NCI-H187 (cell line): ENCODE results near the gene EDARADD.
"Not testable (repeated sequence)": the region's sequence is repeated elsewhere in the genome, so short reads cannot be mapped to it uniquely, and the experiment has no call there.

Source experiments
- DNase-seq, 2 experiments: peaks; one replicate each; lab custom pipeline; 2025; lab: John Stamatoyannopoulos, UW

The EDARADD gene

GRCh38 chr1:236393681-236394481 is at the start of gene EDARADD:
Gene EDARADD (plus strand): TSS chr1:236394286. CDS start chr1:236394445, 159 bp downstream.
- no peak for DNase-seq

DNA sequence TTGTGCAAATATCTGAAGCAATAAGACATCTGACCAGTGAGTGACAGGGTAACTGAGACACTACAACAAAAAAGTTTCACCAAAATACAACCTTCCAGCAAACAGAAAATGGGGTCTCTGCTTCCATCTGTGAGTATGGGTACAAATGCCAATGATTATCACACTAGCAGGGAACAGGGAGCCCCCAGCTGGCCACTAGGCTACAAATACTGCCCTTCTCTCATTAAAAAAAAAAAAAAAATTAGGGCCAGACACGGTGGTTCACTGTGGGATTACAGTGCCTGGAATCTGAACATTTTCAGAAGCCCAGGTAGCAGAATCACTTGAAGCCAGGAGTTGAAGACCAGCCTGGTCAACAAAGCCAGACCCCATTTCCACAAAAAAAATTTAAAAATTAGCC is 48.4 kb upstream of the EDARADD start:
- no peak for DNase-seq

DNA sequence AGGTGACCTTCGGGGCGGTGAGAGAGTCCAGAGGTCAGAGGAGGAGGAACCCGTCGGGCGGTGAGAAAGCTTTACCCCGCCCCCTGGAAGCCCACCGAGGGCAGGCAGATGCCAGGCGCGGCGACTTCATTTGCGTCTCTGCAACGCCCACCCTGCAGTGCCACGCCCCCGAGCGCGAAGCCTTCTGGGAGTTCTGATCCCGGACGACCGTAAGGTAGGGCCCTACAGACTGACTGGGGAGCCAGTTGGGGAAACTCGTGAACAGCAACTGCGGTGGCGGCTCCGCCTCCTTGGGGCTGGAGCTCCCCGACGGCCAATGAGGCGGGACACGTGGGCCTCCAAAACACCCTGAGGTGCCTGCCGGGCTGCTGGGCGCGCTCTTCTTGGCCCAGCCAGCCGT is 46.0 kb upstream of the EDARADD start:
- no peak for DNase-seq

DNA sequence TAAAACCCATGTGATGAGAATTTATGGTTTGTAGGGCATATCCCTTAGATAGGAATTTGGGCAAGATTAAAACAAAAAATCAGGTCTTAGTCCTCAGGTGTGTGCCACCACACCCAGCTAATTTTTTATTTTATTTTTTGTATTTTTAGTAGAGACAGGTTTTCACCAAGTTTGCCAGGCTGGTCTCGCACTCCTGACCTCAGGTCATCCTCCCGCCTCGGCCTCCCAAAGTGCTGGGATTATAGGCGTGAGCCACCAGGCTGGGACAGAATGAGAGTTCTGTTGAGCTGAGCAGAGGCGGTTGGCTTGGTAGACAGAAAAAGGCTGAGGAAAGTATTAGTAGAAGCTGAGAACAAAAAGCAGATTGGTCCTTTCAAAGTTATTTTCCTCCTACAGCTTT is 43.8 kb upstream of the EDARADD start:
- no peak for DNase-seq

DNA sequence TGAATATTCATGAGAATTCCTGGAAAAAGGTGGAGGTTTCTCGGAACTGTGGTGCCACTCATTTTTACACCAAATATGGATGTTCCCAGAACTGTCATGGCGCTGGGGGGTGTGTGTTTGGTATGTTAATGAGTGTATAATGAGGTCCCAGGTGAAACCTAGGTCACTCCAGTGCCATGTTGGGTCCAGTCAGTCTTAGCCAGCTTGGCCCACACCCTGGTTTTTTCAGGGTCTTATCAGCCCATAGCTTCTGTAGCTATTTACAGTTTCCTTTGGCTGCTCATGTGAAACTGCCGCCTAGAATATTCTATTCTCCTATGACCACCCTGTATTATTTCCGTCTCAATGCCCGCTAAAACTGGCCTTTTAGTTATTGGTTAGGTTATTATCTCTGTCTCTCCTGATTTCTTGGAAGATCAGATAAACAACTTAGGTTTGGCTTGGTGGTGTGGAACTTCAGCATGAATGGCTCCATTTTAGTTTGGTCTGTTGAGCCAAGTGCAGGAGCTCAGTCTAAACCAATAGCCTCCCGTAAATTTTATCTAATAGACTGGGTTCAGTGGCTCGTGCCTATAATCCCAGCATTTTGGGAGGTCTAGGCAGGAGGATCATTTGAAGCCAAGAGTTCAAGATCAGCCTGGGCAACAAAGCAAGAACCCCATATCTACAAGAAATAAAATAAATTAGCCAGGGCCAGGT is 42.1 kb upstream of the EDARADD start:
- DNase-seq: no peak

DNA sequence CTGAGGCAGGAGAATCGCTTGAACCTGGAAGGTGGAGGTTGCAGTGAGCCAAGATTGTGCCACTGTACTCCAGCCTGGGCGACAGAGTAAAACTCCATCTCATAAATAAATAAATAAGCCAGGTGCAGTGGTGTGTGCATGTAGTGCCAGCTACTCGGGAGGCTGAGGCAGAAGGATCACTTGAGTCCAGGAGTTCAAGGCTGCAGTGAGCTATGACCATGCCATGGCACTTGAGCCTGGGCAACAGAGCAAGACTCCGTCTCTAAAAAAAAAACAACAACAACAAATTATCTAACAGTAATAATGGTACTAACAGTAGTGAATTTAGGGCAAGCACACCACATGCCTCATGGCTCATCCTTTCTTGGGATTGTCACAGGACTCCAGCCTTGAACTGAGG is 41.3 kb upstream of the EDARADD start:
- DNase-seq: not testable (repeated sequence)

DNA sequence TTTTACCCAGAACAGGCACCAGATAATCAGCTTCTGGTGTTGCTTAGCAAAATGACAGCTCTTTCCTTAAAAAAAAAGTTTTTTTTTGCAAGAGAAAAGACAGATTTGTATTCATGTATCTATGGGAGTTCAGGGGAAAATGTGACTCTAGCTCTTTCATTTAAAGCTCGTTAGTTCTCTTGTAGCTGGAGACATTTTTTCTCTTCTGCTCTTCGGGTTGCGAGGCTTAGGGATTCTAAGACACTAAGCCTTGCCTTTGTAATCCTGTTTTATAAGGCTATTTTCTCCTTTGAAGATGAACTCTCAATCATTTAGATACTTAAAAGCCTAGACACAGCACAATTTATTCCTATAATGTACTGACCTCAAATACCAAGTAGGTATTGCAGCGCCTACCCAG is 40.3 kb upstream of the EDARADD start:
- DNase-seq: no peak

GRCh38 chr1:236354330-236355147 is 39.5 kb upstream of the EDARADD start:
- no peak for DNase-seq

GRCh38 chr1:236356141-236356540 is 37.9 kb upstream of the EDARADD start:
- no peak for DNase-seq

DNA sequence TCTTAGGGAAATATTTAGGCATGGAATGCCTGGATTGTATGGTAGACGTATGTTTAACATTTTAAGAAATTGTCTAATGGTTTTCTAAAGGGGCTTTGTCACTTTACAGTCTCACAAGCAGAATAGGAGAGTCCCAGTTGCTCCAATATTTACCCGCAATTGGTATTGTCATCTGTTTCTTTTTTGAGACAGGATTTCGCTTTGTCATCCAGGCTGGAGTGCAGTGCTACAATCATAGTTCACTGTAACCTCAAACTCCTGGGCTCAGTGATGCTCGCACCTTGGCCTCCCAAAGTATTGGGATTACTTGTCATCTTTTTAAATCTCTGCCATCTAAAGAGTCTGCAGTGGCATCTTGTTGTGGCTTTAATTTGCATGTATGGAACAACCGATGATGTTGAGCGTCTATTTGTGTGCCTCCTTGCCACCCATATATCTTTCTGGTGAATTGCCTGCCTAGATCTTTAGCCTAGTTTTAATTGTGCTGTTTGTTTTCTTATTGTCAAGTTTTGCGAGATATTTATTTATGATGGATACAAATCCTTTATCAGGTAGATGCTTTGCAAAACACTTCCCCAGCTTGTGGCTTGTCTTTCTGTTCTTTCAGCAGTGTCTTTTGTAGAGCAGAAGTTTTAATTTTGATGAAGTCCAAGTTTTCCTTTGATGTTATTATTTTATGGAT is 32.0 kb upstream of the EDARADD start:
- no peak for DNase-seq

- DNase-seq: no peak
Measured at GRCh38 chr1:236363237-236363636, 30.8 kb upstream of the EDARADD start.

DNA sequence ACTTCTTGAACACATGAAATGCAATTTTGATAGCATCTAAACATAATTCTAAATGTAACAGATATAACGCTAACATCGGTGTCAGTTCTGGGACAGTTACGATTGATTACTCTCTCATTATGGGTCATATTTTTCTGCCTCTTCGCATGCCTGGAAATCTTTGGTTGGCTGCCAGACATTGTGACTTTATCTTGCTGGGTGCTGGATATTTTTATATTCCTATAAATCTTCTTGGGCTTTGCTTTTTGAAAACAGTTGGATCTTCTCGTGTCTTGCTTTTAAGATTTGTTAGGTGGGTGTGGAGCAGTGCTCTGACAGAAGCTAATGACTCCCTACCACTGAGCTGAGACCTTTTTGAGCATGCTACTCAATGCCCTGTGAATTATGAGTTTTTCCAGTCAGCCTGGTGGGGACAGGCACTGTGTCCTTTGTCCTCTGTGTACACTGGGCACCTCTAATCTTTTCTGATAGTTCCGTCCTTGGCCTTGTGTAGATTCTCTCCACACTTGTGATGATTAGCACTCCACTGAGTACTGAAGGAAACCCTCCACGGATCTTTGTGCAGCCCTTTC is 28.0 kb upstream of the EDARADD start:
- no peak for DNase-seq

GRCh38 chr1:236366681-236367080 is 27.4 kb upstream of the EDARADD start:
- DNase-seq: not testable (repeated sequence)

GRCh38 chr1:236370420-236370819 is 23.7 kb upstream of the EDARADD start:
- no peak for DNase-seq

GRCh38 chr1:236371083-236371482 is 23.0 kb upstream of the EDARADD start:
- DNase-seq: no peak

DNA sequence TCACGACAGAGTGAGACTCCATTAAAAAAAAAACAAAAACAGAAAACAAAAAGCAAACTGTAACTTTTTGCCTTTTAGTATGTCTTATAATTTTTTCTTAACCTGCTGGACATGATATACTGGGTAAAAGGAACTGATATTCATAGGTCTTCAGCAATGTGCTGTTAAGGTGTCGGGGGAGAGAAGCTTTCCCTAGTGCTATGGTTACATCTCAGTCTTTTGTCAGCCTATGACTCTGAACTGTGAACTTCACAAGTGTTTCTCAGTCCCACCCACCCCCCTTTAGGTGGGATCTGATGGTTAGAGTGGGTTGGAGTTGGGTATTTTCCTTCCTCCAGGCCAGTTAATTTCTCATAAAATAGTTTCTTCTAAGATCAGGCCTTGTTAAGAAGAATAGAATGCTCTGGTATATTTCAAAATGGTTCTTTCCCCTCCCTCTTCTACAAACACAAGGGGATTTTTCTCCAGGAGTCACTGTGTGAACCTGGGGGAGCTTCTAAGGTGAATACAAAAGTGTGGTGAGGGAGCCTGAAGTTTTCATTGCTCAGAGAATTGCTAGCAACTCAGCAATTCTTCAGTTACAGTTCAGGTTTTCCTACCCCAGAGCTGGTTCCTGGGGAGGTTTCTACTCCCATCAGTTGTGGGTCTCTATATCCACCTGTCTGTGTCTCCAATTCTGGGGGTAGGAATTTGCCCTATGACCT is 16.1 kb upstream of the EDARADD start:
- DNase-seq: no peak

DNA sequence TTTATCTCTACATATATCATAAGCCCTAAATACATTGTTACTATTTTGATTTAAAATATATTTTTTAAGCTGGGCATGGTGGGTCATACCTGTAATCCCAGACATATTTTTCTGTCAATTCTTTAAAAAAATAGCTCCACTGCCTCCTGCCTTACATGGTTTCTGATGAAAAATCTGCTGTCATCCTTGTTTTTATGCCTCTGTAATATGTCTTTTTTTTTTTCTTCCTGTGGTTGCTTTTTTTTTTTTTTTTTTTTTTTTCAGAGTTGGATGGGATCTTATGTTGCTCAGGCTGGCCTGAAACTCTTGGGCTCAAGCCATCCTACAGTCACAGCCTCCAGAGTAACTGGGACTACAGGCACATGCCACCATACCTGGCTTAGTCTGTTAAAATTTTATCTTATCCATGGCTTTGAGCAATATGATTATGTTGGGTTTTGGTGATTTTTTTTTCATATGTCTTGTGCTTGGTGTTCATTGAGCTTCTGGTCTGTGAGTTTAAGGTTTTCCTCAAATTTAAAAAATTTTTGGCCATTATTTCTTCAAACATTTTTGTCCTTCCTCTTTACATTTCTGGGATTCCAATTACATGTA is 12.4 kb upstream of the EDARADD start:
- DNase-seq: no peak

DNA sequence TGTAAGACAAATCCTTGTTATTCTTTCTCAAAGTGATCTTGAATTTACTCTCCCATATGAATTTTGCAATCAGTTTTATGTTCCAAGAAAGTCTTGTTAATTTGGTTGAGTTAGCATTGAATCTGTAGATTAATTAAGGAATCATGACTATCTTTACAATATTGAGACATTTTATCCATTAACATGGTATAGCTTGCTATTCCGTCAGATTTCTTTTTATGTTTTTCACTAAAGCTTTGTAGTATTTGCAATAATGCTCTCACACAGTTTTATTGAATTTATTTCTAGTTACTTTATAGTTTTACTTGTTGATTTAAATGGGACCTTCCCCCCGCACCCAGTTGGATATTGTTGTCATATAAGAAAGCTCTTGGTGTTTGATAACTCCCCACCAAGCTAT is 5.8 kb upstream of the EDARADD start:
- no peak for DNase-seq

- no peak for DNase-seq
Measured at GRCh38 chr1:236389253-236389652, 4.8 kb upstream of the EDARADD start.

DNA sequence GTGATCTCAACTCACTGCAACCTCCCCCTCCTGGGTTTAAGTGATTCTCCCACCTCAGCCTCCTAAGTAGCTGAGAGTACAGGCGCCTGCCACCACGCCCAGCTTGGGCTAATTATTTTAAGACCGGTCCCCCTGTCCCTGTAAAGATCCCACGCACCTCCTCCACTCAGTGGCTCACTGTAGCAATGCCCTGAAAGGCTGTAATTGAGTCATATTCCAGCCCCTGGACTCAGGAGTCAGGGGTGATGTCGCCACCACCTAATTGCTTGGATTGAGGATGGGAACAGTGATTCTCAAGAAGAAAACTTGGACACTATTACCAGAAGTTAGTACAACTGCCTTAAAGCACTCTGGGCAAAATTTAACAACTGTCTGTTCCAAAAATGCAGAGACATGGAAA is 3.1 kb upstream of the EDARADD start:
- DNase-seq: no peak

- DNase-seq: no peak
Measured at GRCh38 chr1:236392182-236392581, 1.9 kb upstream of the EDARADD start.
